GM19043 (cell line): ENCODE data around the gene YTHDF1.

ENCODE experiments used
- ATAC-seq: cut with Tn5 transposase; IDR thresholded peaks from one replicate; pipeline ENCODE4 v1.9.1; 2021; ENCODE audit warnings: low read depth; ENCODE audit not compliant: unreplicated experiment

Gene YTHDF1

GRCh38 chr20:63175038-63175895, 40.7 kb downstream of the YTHDF1 start:
- ATAC-seq: no peak

- no peak for ATAC-seq
Measured at GRCh38 chr20:63174309-63175037, 41.5 kb downstream of the YTHDF1 start.

GRCh38 chr20:63173552-63174191, 42.3 kb downstream of the YTHDF1 start:
- ATAC-seq: no peak

- ATAC-seq: no peak
Measured at GRCh38 chr20:63172726-63173125, 43.2 kb downstream of the YTHDF1 start.

- ATAC-seq: no peak
Measured at GRCh38 chr20:63171991-63172390, 43.9 kb downstream of the YTHDF1 start.

- ATAC-seq: no peak
Measured at GRCh38 chr20:63169681-63170080, 46.2 kb downstream of the YTHDF1 start.

GRCh38 chr20:63168861-63169260, 47.1 kb downstream of the YTHDF1 start:
- no peak for ATAC-seq

GRCh38 chr20:63167918-63168520, 47.9 kb downstream of the YTHDF1 start:
- no peak for ATAC-seq

GRCh38 chr20:63167026-63167917, 48.7 kb downstream of the YTHDF1 start:
- ATAC-seq: no peak

GRCh38 chr20:63166193-63167020, 49.5 kb downstream of the YTHDF1 start:
- ATAC-seq: no peak

GRCh38 chr20:63165356-63166192, 50.4 kb downstream of the YTHDF1 start:
- no peak for ATAC-seq

- ATAC-seq: no peak
Measured at GRCh38 chr20:63164484-63165355, 51.2 kb downstream of the YTHDF1 start.

GRCh38 chr20:63163596-63164483, 52.1 kb downstream of the YTHDF1 start:
- no peak for ATAC-seq

- ATAC-seq: no peak
Measured at GRCh38 chr20:63163171-63163570, 52.8 kb downstream of the YTHDF1 start.

GRCh38 chr20:63162206-63162795, 53.6 kb downstream of the YTHDF1 start:
- ATAC-seq: no peak

- no peak for ATAC-seq
Measured at GRCh38 chr20:63161176-63161651, 54.7 kb downstream of the YTHDF1 start.
